K562 (cell line): ENCODE results near the gene PCNX4. TPM values are rescaled to one million over a fixed set of nuclear protein-coding genes. Genes with fewer than 3 reads are reported as not detected.

ENCODE experiments used
- ATAC-seq: fragments of 200-7000 bp; cut with Tn5 transposase; 3 replicates; pipeline ENCODE4 v1.9.1; 2020; ENCODE audit warnings: moderate library complexity
- BruUV-seq: library from RNA; stranded (reverse); fragments of 400-500 nt; replicated peaks from 2 replicates; lab custom pipeline; 2021; lab: Mats Ljungman, UMichigan
- CTCF ChIA-PET: fragments of 300-600 bp; formaldehyde crosslinking; extraction: SDS; loops from one replicate; lab custom pipeline; 2021; ENCODE audit warnings: low intra/inter-chr PET ratio; lab: Yijun Ruan, JAX
- POLR2A ChIA-PET: fragments of 300-600, 350-650 bp; sonication (Branson Sonifier 250); formaldehyde crosslinking; extraction: SDS; loops from one replicate; lab custom pipeline; 2021; ENCODE audit warnings: antibody characterized with exemption, inconsistent platforms; lab: Yijun Ruan, JAX
- DNase-seq, 4 experiments: peaks; one replicate each; pipeline versions ENCODE4 v3.0.0 to v3.0.0-alpha.2; 2011 to 2018; ENCODE audit warnings: low spot score in 3 of 4, mixed read lengths in 3 of 4; ENCODE audit errors: extremely low read depth in 1 of 4
- FAIRE-seq: peaks from 2 replicates; lab custom pipeline; 2011; peaks lifted over from hg19 to GRCh38; lab: Jason Lieb, UNC
- H2AFZ ChIP-seq: 2 replicates; pipeline ENCODE4 v1.6.0; 2011; ENCODE audit warnings: low read depth, low read length, control low read depth, inconsistent platforms
- H3K27ac ChIP-seq: fragments of 200-600 bp; 3 replicates; pipeline ENCODE4 v1.8.0; 2011; ENCODE audit warnings: low read depth, mild to moderate bottlenecking, control low read depth, inconsistent platforms, low read length, moderate library complexity, mixed read lengths; ENCODE audit errors: extremely low read depth
- H3K27me3 ChIP-seq, 2 experiments: fragments of 300-600 bp in 1 of 2; 2 replicates in 1 of 2; 3 replicates in 1 of 2; pipeline versions ENCODE4 v1.6.0 to v1.8.0; 2011; ENCODE audit warnings: inconsistent platforms in 2 of 2, low read length in 2 of 2, mild to moderate bottlenecking in 1 of 2, mixed read lengths in 1 of 2, moderate library complexity in 1 of 2; ENCODE audit not compliant: control insufficient read depth in 2 of 2, insufficient read depth in 2 of 2
- H3K36me3 ChIP-seq: fragments of 300-600 bp; 3 replicates; pipeline ENCODE4 v1.8.0; 2011; ENCODE audit warnings: mild to moderate bottlenecking, low read length, inconsistent platforms; ENCODE audit not compliant: control insufficient read depth, insufficient read depth
- H3K4me1 ChIP-seq, 2 experiments: fragments of 200-600 bp in 1 of 2; replicated peaks in 1 of 2; 2 replicates in 1 of 2; 3 replicates in 1 of 2; pipeline versions ENCODE4 v1.5.1 to v1.8.0; 2011; ENCODE audit warnings: inconsistent platforms in 2 of 2, low read length in 2 of 2, mild to moderate bottlenecking in 1 of 2, mixed read lengths in 1 of 2, moderate library complexity in 1 of 2; ENCODE audit not compliant: control insufficient read depth in 2 of 2, insufficient read depth in 2 of 2
- H3K4me2 ChIP-seq: 2 replicates; pipeline ENCODE4 v1.6.1; 2011; ENCODE audit warnings: low read length, control low read depth, inconsistent platforms, mixed read lengths; ENCODE audit not compliant: insufficient read depth
- H3K4me3 ChIP-seq: fragments of 200-600 bp; sonication (generic), shearing (Covaris generic); 2 replicates; pipeline ENCODE4 v1.5.1; 2016; ENCODE audit warnings: control low read depth, inconsistent platforms
- H3K79me2 ChIP-seq: fragments of 200-600 bp; 3 replicates; pipeline ENCODE4 v1.8.0; 2011; ENCODE audit warnings: low read length, inconsistent platforms; ENCODE audit not compliant: control insufficient read depth, insufficient read depth
- H3K9ac ChIP-seq, 2 experiments: 2 replicates each; pipeline versions ENCODE4 v1.6.0 to v1.6.1; 2011; ENCODE audit warnings: low read depth in 2 of 2, low read length in 2 of 2, control low read depth in 1 of 2, inconsistent platforms in 1 of 2, mild to moderate bottlenecking in 1 of 2, mixed read lengths in 1 of 2; ENCODE audit not compliant: insufficient read depth in 1 of 2
- H3K9me1 ChIP-seq: one replicate; pipeline ENCODE4 v1.6.0; 2011; ENCODE audit warnings: inconsistent platforms, mild to moderate bottlenecking, low read length, moderate library complexity; ENCODE audit not compliant: control insufficient read depth, insufficient read depth
- H3K9me3 ChIP-seq: replicated peaks from 2 replicates; pipeline ENCODE4 v1.5.1; 2011; ENCODE audit warnings: low read depth, low read length, inconsistent platforms; ENCODE audit not compliant: control insufficient read depth, insufficient read depth
- H4K20me1 ChIP-seq: replicated peaks from 2 replicates; pipeline ENCODE4 v1.6.1; 2011; ENCODE audit warnings: low read length, inconsistent platforms, mixed read lengths; ENCODE audit not compliant: control insufficient read depth, insufficient read depth
- ATF6 ChIP-seq: sonication (generic); formaldehyde crosslinking; IDR thresholded peaks from 2 replicates; pipeline ENCODE4 v1.4.0; 2020; ENCODE audit warnings: mild to moderate bottlenecking, missing genetic modification reagents
- CBFA2T3 ChIP-seq: fragments of 450-650 bp; IDR thresholded peaks from 2 replicates; pipeline ENCODE4 v1.6.1; 2017
- CREB1 ChIP-seq, 2 experiments: sonication (generic) in 1 of 2; formaldehyde crosslinking in 1 of 2; IDR thresholded peaks; 2 replicates each; pipeline versions ENCODE4 v1.6.1 to v1.8.0; 2012 to 2022; ENCODE audit warnings: inconsistent platforms in 1 of 2, mild to moderate bottlenecking in 1 of 2, missing genetic modification reagents in 1 of 2, moderate library complexity in 1 of 2
- CXXC5 ChIP-seq: fragments of 250-450 bp; sonication (Bioruptor Pico); IDR thresholded peaks from 2 replicates; pipeline ENCODE4 v1.8.0; 2022; ENCODE audit warnings: inconsistent platforms, mild to moderate bottlenecking, moderate library complexity
- FOXP1 ChIP-seq: sonication (generic); formaldehyde crosslinking; IDR thresholded peaks from 2 replicates; pipeline ENCODE4 v1.8.0; 2022; ENCODE audit warnings: mild to moderate bottlenecking, missing genetic modification reagents
- GABPB1 ChIP-seq: sonication (generic); formaldehyde crosslinking; IDR thresholded peaks from 2 replicates; pipeline ENCODE4 v1.8.0; 2022; ENCODE audit warnings: mild to moderate bottlenecking, missing genetic modification reagents
- HDGF ChIP-seq: fragments of 450-650 bp; IDR thresholded peaks from 2 replicates; pipeline ENCODE4 v1.6.1; 2016
- NFIC ChIP-seq: fragments of 450-650 bp; IDR thresholded peaks from 2 replicates; pipeline ENCODE4 v1.6.1; 2017; ENCODE audit warnings: mild to moderate bottlenecking, inconsistent platforms
- PCBP1 ChIP-seq: fragments of 200-400 bp; formaldehyde crosslinking; IDR thresholded peaks from 2 replicates; pipeline ENCODE4 v1.6.1; 2018; ENCODE audit warnings: mild to moderate bottlenecking, low read depth, low read length; ENCODE audit not compliant: poor library complexity, severe bottlenecking
- TSC22D4 ChIP-seq: fragments of 450-650 bp; IDR thresholded peaks from 2 replicates; pipeline ENCODE4 v1.6.1; 2016; ENCODE audit warnings: missing genetic modification characterization, missing biosample characterization, control low read depth
- ZNF184 ChIP-seq: sonication (generic); formaldehyde crosslinking; IDR thresholded peaks from 2 replicates; pipeline ENCODE4 v1.5.0; 2020; ENCODE audit warnings: missing genetic modification reagents
- ZNF311 ChIP-seq: fragments of 250-450 bp; sonication (Bioruptor Pico); IDR thresholded peaks from 2 replicates; pipeline ENCODE4 v1.4.0; 2020; ENCODE audit warnings: mild to moderate bottlenecking, moderate library complexity
- ZNF740 ChIP-seq, 3 experiments: fragments of 200-800 bp in 1 of 3; sonication (Bioruptor generic) in 1 of 3; sonication (generic) in 1 of 3; formaldehyde crosslinking in 1 of 3; IDR thresholded peaks; 2 replicates each; pipeline versions ENCODE4 v1.6.1 to v1.8.0; 2016 to 2022; ENCODE audit warnings: mild to moderate bottlenecking in 2 of 3, missing compliant biosample characterization in 2 of 3, missing genetic modification characterization in 2 of 3, missing genetic modification reagents in 1 of 3
- WGBS: fragments of 100-300 bp; shearing (Covaris generic); methylation state at CpG from one replicate; pipeline ENCODE4 v1.1.6; 2016; ENCODE audit warnings: low coverage, mixed read lengths; ENCODE audit not compliant: insufficient coverage; ENCODE audit errors: missing lambda C conversion rate; 5-methylcytosine and 5-hydroxymethylcytosine counted together
- in situ Hi-C: fragments of 300-500 bp; cut with MboI; formaldehyde crosslinking; loops from 4 replicates; pipeline ENCODE4 v1.15.0; 2018; ENCODE audit warnings: inconsistent platforms, mixed read lengths
- intact Hi-C: fragments of 100-400 bp; cut with micrococcal nuclease; formaldehyde crosslinking; loops from 2 replicates; pipeline ENCODE4 v1.14.2; 2022
- polyA plus RNA-seq, 8 experiments: library from polyadenylated mRNA; depleted of rRNA in 4 of 8; stranded (reverse) in 5 of 8; unstranded in 3 of 8; fragments of >200 nt; fragmentation: Nextera tagmentation in 2 of 8; fragmentation: Illumina TruSeq in 1 of 8; extraction: Ambion mirVana in 2 of 8; extraction: Trizol in 1 of 8; gene quantifications; 2 replicates each; pipeline versions ENCODE4 v1.2.1 to v1.2.3, GENCODE V29; 2011 to 2014; ENCODE audit warnings: inconsistent platforms in 1 of 8, missing spikeins in 1 of 8
- total RNA-seq, 7 experiments: library from RNA; depleted of rRNA in 6 of 7; stranded (reverse); fragments of >200 nt in 6 of 7; fragmentation: Illumina TruSeq in 2 of 7; extraction: Trizol in 2 of 7; gene quantifications; 2 replicates each; pipeline versions ENCODE4 v1.2.1 to v1.2.3, GENCODE V29; 2011 to 2021; ENCODE audit warnings: low replicate concordance in 1 of 7
- TF ChIP-seq, protein P1 (sequence below): fragments of 200-800 bp; sonication (Bioruptor generic); IDR thresholded peaks from 2 replicates; pipeline ENCODE4 v1.6.1; 2017; ENCODE audit warnings: missing genetic modification characterization, missing compliant biosample characterization

The PCNX4 gene
- total and polyA plus RNA-seq, 9 of the 15 experiments (the other 6 are each of a cell fraction or from before 2014, with no cell fraction given), result 10.0 to 41.2 (median 22.4) TPM

- ChIA-PET POLR2A (no interaction called here), CTCF (no interaction called here)
- no peaks in the 10 kb centered on the region for H3K27me3 ChIP-seq
- intact Hi-C loops, result loop anchor here (5.0 kb wide), 1 partner anchor 156 kb away; the partner anchor contains the start of gene PPM1A
- peaks cover 0 to 20% of the 10 kb centered on the region in 2 experiments; a peak in 3 of 5 replicates for H3K4me1 ChIP-seq
- H3K9ac ChIP-seq, result peak overlapping the region; percentile 68 to 80; a peak in 3 of 4 replicates
- FAIRE-seq, result no peak
- H3K36me3 ChIP-seq, result peaks cover under 1% of the 10 kb centered on the region; the same call in 1 of the 3 replicates
- H3K27ac ChIP-seq, result peak overlapping the region; percentile 99
- ATAC-seq, result peak; percentile 23
- peak overlapping the region; percentile 84 for H3K4me2 ChIP-seq
- 7% methylated on average over 11 of the region's 16 CpGs for WGBS
- no TSS peak for BruUV-seq
- peak overlapping the region; percentile 92 for H2AFZ ChIP-seq
- in situ Hi-C loops, result no loop called here
- peaks cover 39% of the 10 kb centered on the region for H3K79me2 ChIP-seq
- H3K9me1 ChIP-seq, result no peaks in the 10 kb centered on the region
- peak overlapping the region; percentile 76 for H3K4me3 ChIP-seq
- H3K9me3 ChIP-seq, result no peaks in the 10 kb centered on the region
- DNase-seq, result peak; percentile 56 to 81 (median 64)
- no peaks in the 10 kb centered on the region for H4K20me1 ChIP-seq
- no peak for TF ChIP-seq ZNF311 (CRISPR knock-in tag)
- peak; percentile 92 for TF ChIP-seq NFIC
- TF ChIP-seq CBFA2T3, result 0 out of 2 replicates have a peak, but pooled peaks have one; percentile 4
- no peak for TF ChIP-seq ZNF740 (CRISPR knock-in tag; IDR thresholded peaks at IDR 0.05)
- peak in 1 of 2 experiments; percentile 78; a peak in 2 of 4 replicates for TF ChIP-seq ZNF740 (tag; IDR thresholded peaks at IDR 0.05)
- TF ChIP-seq HDGF, result no peak
- TF ChIP-seq FOXP1 (CRISPR knock-in tag), result no peak
- no peak for TF ChIP-seq ATF6 (CRISPR knock-in tag)
- no peak for TF ChIP-seq CXXC5
- TF ChIP-seq ZNF184 (CRISPR knock-in tag), result no peak
- no peak for TF ChIP-seq GABPB1
- TF ChIP-seq, protein P1, sequence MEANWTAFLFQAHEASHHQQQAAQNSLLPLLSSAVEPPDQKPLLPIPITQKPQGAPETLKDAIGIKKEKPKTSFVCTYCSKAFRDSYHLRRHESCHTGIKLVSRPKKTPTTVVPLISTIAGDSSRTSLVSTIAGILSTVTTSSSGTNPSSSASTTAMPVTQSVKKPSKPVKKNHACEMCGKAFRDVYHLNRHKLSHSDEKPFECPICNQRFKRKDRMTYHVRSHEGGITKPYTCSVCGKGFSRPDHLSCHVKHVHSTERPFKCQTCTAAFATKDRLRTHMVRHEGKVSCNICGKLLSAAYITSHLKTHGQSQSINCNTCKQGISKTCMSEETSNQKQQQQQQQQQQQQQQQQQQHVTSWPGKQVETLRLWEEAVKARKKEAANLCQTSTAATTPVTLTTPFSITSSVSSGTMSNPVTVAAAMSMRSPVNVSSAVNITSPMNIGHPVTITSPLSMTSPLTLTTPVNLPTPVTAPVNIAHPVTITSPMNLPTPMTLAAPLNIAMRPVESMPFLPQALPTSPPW (CRISPR knock-in tag), result peak; percentile 89
- no peak for TF ChIP-seq PCBP1
- no peak for TF ChIP-seq TSC22D4 (tag)
- TF ChIP-seq CREB1 (IDR thresholded peaks at IDR 0.05), result no peak
- no peak for TF ChIP-seq CREB1 (CRISPR knock-in tag; IDR thresholded peaks at IDR 0.05)
Observed at GRCh38 chr14:60090864-60091519, 731 bp upstream of the PCNX4 start.
